ENCODE data around the gene OCA2.

Gene OCA2

DNA sequence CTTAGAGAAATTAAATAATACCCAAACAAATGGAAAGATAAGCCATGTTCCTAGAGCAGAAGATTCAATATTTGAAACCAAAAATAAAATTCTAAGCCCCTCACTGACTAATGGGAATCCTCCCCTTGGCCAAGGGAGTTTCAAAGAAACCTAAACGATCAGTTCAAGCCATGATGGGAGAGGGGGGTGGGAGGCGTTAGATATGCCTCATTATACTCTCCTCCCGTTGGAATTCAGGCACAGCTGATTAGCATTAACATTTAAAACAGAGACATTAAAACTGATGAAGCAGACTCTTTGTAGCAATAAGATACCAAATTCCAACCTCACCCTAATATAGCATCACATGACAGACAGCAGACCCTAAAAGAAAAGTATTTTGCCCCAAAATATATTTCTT, 32.9 kb downstream of the OCA2 start:
- no peak for TF ChIP-seq CTCF (IDR thresholded peaks at IDR 0.05; ENCODE audit: extremely low read depth, missing control alignments)
- DNase-seq (ENCODE audit: low spot score) = no peak

DNA sequence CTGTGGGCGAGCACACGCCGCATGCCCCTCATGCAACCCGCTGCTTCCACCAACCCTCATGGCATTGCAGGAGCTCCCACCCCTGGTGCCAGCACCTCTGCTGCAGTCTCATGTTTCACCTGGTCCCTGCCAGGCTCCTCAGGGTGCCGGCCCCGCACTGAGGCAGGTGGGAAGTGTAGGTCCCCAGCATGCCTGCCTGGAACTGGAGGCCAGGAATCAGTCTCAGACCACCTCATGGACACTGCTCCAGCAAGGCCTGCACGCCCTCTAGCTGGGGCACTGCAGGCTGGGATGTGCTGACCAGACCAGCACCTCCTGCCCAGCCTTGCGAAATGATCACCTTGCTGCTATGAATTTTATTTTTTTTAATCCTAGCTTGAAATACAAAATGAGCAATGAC, 39.1 kb downstream of the OCA2 start:
- DNase-seq (ENCODE audit: low spot score) = no peak
- no peak for TF ChIP-seq CTCF (IDR thresholded peaks at IDR 0.05; ENCODE audit: extremely low read depth, missing control alignments)

- DNase-seq (ENCODE audit: low spot score) = no peak
- TF ChIP-seq CTCF (IDR thresholded peaks at IDR 0.05; ENCODE audit: extremely low read depth, missing control alignments) = no peak
Measured at GRCh38 chr15:28058082-28058481, 41.0 kb downstream of the OCA2 start.

- TF ChIP-seq CTCF (IDR thresholded peaks at IDR 0.05; ENCODE audit: extremely low read depth, missing control alignments) = no peak
- DNase-seq (ENCODE audit: low spot score) = no peak
Measured at GRCh38 chr15:28051955-28052633, 47.0 kb downstream of the OCA2 start.

- no peak for DNase-seq (ENCODE audit: low spot score)
- no peak for TF ChIP-seq CTCF (IDR thresholded peaks at IDR 0.05; ENCODE audit: extremely low read depth, missing control alignments)
Measured at GRCh38 chr15:28049581-28049980, 49.5 kb downstream of the OCA2 start.

- no peak for TF ChIP-seq CTCF (IDR thresholded peaks at IDR 0.05; ENCODE audit: extremely low read depth, missing control alignments)
Measured at GRCh38 chr15:28047277-28047676, 51.8 kb downstream of the OCA2 start.

DNA sequence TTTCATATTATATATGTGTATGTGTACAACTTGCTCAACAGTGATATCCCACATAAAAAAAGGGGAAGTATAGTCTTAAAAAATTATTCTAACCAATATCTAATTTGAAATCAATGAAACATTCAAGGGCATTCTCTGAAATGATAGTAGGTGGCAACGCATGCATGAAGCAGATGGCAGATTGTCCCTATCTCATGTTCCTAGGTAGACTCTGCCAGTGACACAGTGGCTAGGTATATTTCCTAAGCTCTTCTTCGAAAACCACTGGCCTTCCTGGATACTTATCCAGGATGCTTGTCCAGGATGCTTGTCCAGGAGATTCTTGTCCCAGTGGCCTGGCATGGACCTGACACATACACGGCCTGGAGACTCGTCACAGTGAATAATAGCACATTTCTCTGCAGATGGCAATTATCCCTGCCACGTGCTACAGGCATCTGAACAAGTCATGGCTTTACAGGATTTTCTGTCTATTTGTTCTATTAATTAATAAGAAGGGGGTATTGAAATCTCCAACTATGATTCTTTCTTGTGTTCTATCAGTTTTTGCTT, 54.9 kb downstream of the OCA2 start:
- no peak for TF ChIP-seq CTCF (IDR thresholded peaks at IDR 0.05; ENCODE audit: extremely low read depth, missing control alignments)
- no peak for DNase-seq (ENCODE audit: low spot score)

More at GRCh38 chr15:28047277-28047676, 51.8 kb downstream of the OCA2 start:
- DNase-seq (ENCODE audit: low spot score) = no peak

Data from GM20000 (cell line).